NK-92 (cell line): ENCODE results near the gene MIEF1.

Experiments used
- DNase-seq: peaks from one replicate; lab custom pipeline; 2025; ENCODE audit not compliant: unreplicated experiment; lab: John Stamatoyannopoulos, UW

Gene MIEF1

DNA sequence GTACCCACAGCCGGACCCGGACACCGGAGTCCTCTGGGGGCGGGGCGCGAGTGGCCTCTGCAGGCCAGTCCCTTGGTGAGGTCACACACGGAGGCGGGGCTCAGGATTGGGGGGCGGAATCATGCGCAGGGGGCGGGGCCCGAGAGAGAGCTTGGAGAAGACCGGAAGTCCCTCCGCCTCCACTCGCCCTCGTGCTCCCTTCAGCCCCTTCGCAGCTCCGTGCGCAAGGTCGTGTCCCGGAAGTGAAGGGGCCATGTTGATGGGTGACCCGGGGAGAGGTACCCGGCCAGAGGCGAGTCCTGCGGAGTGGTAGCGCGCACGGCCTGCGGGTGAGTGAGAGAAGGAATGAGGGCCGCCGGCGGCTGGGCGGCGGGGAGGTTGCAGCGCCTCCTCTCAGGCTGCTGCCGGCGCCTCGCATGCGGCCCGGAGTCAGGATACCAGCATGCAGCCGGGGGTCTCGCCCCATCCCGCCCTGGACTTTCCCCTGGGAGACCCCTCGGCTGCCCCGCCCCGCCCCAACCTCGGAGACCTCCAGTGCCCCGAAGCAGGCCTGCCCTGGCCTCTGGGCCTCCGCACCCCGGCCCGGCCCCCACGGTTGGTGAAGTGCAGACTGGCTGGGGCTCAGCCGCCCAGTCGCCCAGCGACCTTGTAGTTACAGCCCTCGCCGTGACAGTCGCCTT lies at the start of gene MIEF1:
TSS of gene MIEF1 (plus strand) at position 182 of the 680 bp plus-strand sequence. CDS start 9,005 bp downstream, outside the sequence.
- DNase-seq = peak; percentile 37

DNA sequence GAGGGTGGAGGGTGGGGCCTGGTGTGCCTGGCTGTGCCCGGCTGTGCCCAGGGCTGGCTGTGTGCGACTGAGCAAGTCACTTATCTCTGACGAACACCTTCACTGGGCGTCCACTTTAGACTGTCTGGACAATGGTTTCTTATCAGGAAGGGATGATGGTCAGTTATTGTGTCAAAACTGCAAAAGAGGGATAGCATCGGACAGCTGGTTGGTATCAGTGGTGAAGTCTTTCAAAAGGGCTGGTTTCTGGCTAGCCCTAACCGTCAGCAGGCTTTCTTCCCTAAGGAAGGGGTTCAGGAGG lies 49.4 kb upstream of the MIEF1 start:
- DNase-seq = no peak

DNA sequence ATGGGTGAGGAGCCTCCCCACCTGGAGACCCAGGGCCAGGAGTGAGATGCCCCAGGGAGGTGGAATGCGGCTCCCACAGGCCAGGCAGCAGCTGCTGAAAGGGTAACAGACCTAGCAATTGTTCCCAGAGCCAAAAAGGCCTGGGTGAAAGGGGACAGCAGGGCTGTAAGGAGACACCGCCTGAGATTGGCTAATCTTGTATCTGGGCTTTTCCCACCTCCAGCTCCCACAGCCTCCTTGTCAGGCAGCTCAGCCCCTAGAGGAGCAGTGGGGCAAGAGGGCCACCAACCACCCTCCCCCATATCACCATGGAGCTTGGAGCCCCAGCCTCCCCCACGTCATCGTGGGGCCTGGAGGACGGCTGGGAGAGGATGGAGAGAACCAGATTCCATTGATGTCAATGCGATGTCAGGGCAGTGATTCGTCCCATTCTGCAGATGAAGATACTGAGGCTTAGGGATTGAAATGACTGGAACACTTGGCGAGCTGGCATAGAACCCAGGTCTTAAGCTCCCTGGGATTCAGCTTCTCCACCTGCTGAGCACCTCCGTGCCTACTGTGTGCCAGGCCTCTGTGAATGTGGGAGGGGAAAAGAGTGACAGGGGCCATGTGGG lies 48.2 kb upstream of the MIEF1 start:
- no peak for DNase-seq

DNA sequence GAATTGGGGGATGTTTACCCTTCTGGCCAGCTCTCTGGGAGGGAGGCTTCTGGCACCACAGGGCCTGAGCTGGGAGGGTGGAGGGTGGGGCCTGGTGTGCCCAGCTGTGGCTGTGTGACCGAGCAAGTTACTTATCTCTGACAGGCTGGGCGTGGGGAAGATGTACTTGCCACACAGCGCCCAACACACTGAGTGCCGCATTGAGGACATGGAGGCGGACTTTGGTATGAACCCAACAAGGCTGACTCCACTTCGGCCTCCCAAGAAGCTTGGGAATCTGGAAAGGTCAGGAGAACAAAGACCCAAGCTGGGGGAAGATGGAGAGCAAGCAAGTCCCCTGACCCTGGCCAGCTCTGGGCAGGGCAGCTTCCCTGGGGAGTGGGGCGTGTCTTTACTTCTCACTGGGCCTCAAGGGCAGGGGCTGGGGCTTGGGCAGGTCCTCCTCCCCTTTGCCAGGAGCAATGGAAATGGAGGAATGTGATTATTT lies 47.7 kb upstream of the MIEF1 start:
- no peak for DNase-seq

DNA sequence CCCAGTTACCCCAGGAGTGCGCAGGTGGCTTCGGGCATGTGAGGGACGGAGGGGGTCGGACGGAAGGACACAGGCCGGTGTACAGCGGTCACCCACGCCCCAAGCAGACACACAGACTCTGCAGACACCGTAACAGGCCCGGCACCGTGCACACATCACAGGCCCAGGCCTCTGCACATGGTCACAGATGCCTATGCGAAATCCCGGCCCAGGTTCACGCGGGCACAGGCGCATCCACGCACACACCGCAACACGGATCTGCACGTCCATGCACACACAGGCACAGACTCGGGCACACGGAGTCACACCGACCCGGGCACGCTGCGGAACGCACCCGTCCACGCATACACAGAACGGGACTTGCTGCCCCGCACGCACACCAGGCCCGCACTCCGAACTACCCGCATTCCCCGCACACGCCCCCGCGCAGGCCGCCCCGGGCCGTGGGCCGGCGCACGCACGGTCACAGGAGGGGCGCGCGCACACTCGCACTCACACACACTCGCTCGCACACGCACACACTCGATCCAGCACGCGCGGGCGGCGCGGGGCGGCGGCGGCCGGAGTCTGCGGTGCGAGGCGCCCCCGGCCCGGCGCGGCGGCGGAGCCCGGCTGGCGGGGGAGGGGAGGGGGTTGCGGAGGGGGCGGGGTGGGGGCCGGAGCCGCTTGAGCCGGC lies 45.4 kb upstream of the MIEF1 start, which contains the start of gene MGAT3:
TSS of gene MGAT3 (plus strand) at position 491 of the 676 bp plus-strand sequence. CDS start 30,336 bp downstream, outside the sequence.
- DNase-seq = no peak

DNA sequence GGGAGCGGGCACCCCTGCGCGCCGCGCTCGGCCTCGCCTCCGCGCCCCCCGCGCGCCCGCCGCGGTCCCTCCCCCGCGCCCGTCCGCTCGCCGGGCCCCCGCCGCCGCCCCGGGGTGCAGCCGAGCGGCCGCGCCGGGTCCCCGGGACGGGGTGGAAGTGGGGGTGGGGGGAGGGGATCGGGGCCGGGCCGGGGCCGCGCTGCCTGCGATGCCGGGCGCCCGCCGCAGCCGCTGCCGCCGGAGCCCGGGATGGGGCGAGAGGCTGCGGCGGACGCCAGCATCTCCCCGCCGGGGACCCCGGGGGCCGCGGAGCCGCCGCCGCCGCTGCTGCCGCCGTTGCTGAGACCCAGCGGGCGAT lies 44.9 kb upstream of the MIEF1 start:
- no peak for DNase-seq

DNA sequence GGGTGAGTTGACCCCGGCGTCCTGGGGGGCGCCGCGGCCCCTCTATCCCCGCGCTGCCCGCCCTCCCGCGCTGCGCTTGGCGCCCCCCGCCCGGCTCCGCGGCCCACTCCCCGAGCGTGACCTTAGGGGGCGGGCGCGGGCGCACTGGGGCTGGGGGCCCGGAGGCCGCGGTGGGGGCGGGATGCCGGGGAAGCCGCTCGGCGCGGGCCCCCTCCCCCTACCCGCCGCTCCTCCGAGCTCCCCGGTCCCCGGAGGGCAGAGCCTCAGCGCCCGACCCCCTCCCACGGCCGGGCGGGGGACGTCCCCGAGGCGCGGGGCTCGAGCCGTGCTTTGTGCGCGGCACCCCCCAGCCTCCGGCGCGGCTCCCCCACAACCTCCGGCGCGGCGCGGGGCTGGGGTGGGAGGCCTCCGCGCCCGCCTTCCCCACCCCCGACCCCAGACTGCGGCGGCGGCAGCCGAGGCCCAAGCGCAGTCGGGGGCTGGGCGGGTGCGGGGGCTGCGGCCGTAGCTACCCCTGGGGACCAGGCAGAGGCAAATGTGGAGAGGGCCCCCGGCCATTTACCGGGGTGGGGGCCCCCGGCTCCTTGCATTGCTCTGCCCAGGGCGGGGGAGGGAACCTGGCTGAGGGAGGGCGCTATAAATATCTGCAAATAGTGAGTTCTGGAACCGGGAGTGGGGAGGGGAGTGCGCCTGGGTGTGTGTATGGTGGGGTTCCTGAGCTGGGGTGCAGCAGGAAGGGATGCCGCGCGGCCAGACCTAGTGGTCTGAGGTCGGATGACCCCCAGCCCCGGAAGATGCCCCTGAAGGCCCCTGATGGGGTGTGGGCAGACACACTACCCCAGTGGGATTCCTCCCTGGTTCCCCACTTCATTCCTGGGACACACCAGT lies 44.3 kb upstream of the MIEF1 start:
- DNase-seq = no peak

DNA sequence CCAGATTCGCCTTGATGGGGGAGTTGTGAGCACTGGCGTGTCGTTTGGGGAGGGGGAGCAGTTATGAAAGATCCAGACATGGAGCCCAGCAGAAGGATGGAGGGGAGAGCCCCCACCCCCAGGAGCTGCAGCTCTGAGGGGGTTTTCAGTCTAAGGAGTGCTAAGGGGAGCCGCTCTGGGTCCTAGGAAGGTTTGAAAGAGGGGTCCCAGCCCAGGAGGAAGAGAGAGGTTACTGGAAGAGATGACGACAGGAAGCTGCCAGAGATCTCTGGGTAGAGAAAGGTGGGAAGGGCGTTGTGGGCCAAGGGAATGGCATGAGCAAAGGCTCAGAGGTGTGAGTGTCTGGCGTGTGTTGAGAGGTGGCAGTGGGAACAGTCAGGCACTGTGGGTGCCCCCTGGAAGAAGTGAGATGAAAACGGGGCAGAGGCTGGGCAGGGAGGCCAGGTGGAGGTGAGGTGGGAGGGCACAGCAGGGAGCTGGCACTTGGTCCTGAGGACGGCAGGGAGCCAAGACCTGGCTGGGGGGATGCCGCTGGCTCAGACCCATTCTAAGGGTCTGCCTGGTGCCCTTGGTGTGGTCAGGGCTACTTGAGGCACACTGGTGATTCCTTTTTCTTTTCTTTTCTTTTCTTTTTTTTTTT lies 43.5 kb upstream of the MIEF1 start:
- no peak for DNase-seq

DNA sequence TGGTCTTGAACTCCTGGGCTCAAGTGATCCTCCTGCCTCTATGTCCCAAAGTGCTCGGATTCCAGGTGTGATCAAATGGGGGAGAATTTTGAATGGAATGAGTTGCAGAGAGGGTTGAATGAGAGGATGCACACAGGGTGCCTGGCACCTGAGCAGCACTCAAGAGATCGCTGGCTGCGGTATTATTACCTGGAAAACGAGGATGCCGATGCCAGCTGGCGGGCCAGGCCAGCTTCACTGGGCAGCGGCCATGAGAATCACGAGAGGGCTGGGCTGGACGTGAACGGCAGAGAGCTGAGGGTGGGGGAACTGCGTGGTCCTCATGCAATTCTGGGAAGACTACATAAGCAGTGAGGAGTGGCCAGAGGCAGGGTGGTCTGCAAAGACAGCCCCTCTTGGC lies 42.4 kb upstream of the MIEF1 start:
- DNase-seq = no peak

DNA sequence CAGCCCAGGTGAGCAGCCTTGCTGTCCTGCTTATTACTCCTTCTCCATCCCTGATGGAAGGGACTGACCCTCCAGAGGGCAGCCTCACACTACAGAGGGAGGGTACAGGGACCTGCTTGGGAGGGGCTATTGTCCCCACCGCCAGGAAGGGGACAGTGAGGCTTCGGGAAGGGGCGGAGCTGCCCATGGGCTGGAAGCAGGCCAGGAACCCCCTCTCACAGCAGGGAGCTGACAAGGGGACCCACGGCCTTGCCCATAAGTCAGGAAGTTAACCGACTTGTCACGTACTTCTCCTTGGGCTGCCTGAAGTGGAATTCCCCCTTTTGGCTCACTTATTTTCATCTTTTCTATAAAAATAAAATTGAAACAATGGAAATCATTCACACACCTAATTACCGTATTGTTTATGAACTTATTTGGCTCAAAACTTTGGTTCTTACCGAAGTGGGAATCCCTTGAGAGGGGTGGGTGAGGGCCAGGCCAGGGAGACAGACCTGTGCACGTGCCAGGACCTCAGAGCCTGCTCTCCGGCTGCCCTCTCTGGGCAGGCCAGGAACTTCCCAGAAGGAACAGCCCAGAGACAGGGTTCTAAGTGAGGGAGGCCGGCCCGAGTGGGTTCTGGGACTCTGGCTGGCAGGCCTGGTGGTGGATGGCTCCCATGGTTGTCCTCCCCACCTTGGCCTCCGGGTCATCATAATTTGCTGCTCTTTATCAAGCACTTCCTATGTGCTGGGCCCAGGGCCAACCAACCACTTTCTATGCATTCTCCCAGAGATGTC lies 39.5 kb upstream of the MIEF1 start:
- no peak for DNase-seq

DNA sequence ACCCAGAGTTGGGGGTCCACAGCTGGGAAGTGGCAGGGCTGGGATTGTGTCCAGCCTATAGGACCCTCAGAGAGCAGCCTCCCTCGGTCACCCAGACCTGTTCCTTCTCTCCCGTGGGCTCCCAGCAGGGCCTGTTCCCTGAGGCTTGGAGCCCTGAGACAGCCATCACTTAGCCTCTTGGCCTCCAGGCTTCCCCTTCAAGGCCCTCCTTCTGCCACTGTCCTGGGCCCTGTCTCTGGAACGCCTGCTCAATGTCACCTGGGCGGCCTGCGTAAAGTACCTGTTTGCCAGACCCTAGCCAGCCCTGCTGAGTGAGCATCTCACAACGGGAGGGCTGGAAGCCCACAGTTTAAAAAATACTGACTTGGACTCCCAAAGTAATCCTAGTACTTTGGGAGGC lies 38.8 kb upstream of the MIEF1 start:
- no peak for DNase-seq

DNA sequence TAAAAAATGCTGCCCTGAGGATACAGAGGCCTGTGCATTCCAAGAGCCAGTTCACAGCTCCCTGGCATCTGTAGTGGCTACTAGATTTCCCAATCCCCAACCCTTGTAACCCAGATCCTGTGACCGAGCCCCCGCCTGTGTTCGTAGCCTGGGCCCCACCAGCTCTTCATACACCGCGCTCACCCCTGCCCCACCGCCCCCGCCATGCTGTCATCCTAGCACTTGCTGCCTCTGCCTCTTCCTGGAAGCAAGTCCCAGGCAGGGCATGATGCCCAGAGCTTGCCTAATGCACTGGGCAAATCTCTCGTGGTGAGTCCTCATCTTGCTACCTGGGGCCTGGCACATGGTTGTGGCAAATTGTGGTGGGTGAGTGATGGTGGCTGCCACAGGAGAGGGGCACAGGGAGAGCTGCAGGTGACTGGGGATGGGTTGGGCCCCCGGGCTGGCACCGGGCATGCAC lies 38.1 kb upstream of the MIEF1 start:
- DNase-seq = no peak

DNA sequence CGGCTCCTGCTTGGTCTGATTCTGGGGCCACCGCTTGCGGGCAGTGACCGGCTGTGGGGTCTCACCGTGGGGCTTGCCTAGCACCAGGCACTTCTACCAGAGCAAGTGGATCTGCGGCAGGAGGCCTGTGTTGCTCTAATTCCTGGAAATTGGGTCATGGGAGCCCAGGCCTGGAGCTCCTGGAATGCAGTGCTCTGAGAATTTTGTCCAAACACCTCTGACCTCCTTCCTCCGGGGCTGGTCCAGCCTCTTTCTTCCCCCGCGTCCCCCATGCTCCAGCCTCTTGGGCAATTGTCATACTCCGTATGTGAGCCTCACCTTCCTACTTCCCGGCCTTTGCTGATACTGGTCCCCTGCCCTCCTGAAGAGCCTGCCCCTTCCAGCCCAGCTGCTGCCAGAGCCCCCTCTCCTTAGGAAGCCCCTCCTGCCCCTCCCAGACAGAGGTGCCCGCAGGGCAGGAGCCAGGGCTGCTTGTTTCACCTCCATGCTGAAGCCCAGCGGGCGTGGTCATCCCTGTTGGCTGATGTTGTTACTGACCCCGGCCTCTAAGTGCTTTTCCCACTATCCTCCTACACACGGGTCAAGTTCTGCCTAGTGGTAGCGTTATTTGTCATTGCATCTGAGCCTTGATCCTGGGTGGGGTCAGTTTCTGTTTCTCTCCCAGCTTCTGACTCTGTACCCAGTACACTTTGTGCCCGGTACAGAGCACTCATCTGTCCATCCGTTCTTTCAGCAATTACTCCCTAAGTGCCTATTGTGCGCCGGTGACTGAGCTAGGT lies 35.7 kb upstream of the MIEF1 start:
- no peak for DNase-seq

DNA sequence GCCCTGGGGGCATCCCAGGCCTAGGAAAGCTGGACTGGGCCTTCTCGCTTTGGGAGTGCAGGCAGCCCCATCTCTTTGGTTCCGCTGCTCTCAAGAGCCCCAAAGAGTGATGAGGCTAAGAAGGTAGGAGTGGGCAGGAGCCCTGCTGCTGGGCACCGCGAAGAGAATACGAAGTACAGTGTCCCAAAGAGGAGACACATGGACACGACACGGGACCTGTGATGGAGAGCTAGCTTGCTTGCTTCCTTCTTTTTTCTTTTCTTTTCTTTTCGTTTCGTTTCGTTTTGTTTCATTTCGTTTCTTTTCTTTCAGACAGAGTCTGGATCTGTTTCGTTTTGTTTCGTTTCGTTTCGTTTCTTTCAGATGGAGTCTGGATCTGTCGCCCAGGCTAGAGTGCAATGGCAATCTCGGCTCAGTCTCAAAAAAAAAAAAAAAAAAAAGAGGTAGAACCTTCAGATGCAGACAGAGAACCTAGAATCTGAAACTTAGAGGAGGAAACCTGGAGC lies 34.6 kb upstream of the MIEF1 start:
- no peak for DNase-seq

DNA sequence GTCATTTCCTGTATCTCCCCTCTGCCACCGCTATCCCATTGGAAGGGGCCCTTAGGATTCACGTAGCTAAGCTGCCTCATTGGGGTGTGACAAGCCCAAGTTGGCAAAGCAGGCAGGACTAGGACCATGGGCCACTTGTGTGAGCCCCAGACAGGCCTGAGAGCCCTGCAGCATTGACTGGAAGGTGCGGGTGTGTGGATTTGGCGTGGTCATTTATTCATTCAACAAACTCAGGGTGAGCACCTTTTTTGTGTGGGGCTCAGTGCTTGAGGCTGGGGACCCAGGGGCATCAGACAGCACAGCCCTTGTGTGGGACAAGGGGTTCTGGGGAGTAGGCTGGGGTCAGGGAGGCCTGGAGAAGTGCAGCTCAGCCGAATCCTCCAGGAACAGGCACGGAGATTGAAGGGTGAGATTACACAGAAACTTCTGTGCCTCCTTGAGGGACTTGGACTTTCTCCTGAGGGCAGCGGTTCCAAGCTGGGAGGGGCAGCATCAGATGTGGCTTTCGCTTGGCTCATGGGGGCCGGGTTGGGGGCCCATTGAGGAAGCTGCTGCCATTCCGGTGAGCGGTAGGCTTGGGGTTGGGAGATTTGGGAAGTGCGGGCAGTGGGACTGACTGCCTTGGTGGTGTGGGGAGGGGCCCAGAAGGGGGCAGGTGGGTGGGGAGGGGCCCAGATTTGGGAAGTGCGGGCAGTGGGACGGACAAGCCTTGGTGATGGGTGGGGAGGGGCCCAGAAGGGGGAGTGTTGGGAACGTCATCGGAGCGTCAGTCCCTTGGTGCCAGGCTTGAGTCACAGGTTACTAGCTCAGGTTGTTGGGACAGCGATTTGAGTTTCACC lies 33.4 kb upstream of the MIEF1 start:
- DNase-seq = no peak

DNA sequence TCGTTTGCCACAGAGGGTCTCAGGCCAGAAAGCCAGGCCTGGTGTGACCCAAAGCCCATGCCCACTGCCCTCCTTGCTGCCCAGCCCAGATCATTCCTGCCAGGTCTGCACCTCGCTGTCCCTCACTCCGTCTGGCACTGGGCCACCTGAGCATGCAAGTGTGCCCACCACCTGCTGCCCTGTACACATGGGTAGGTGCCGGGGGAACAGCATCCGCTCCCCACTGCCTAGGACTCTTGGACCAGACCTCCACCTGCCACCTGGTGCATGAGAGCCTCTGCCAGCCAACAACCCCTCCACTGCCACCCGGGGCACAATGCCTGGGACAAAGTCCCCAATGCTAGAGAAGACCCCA lies 32.8 kb upstream of the MIEF1 start:
- no peak for DNase-seq

DNA sequence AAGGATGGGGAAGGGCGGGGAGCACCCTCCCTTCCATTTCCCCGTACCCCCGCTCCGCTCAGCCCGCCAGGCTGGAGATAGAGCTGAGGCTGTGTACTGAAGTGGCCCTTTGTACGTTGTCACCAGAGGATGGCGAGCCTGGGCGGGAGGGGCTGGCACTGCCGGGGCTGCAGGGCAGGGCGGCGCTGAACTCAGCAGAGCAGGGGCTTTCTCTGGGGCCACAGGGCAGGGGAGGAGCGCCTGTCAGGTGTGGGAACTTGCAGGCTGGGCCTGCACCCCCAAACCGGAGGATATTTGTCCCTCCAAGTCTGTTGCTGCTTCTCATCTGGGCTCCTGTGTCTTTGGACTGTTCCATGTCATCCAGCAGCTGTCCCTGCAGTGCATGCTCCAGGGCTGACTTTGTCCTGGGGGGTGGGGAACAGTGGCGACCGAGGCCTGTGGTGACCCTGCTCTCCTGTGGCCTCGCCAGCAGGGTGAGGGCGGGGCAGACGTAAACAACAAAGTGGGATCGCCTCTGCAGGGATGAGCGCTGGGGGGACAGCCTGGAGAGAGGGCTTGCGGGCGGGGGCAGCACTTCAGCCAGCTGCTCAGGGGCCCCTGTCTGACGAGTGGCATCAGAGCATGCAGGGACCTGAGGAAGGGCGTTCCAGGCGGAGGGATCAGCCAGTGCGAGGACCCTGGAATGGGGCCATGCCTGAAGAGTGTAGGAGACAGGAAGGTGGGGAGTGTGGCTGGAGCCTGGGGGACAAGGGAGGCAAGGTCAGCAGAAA lies 32.2 kb upstream of the MIEF1 start:
- no peak for DNase-seq
